Liver (tissue), 9 donors: ENCODE results near the gene DYSF. TPM values are rescaled to one million over a fixed set of nuclear protein-coding genes. Genes with fewer than 3 reads are reported as not detected.

Experiments used
- DNase-seq: peaks from one replicate; pipeline ENCODE4 v3.0.0-alpha.2; 2017; ENCODE audit warnings: low spot score
- H3K27ac ChIP-seq, 2 donors: one replicate each; pipeline ENCODE4 v1.7.0; 2013; ENCODE audit warnings: inconsistent platforms in 2 of 2, low read length in 2 of 2, control low read depth in 1 of 2, low read depth in 1 of 2, mild to moderate bottlenecking in 1 of 2
- H3K27me3 ChIP-seq, 4 donors: one replicate each; pipeline versions ENCODE4 v1.6.1 to v1.7.0; 2013; ENCODE audit warnings: low read length in 3 of 4, inconsistent platforms in 1 of 4, mild to moderate bottlenecking in 1 of 4, moderate library complexity in 1 of 4; ENCODE audit not compliant: control insufficient read depth in 4 of 4, insufficient read depth in 4 of 4
- H3K36me3 ChIP-seq, 4 donors: one replicate each; pipeline versions ENCODE4 v1.6.1 to v1.7.0; 2013; ENCODE audit warnings: low read length in 3 of 4, mild to moderate bottlenecking in 3 of 4, low read depth in 1 of 4, moderate library complexity in 1 of 4; ENCODE audit not compliant: control insufficient read depth in 4 of 4, insufficient read depth in 3 of 4
- H3K4me1 ChIP-seq, 4 donors: one replicate each; pipeline versions ENCODE4 v1.6.1 to v1.7.0; 2013; ENCODE audit warnings: low read length in 3 of 4, mild to moderate bottlenecking in 3 of 4, moderate library complexity in 1 of 4; ENCODE audit not compliant: control insufficient read depth in 4 of 4, insufficient read depth in 4 of 4
- H3K4me3 ChIP-seq, 3 donors: one replicate each; pipeline versions ENCODE4 v1.6.1 to v1.7.0; 2013; ENCODE audit warnings: low read length in 3 of 3, control low read depth in 1 of 3, low read depth in 1 of 3, mild to moderate bottlenecking in 1 of 3
- H3K9ac ChIP-seq, 2 donors: one replicate each; pipeline ENCODE4 v1.7.0; 2013; ENCODE audit warnings: low read length in 2 of 2, mild to moderate bottlenecking in 2 of 2, moderate library complexity in 2 of 2, control low read depth in 1 of 2, low read depth in 1 of 2
- H3K9me3 ChIP-seq, 4 donors: one replicate each; pipeline versions ENCODE4 v1.6.1 to v1.7.0; 2013; ENCODE audit warnings: low read length in 3 of 4; ENCODE audit not compliant: control insufficient read depth in 4 of 4
- ATF3 ChIP-seq: IDR thresholded peaks from 2 replicates; pipeline ENCODE4 v1.6.1; 2016; ENCODE audit warnings: antibody characterized with exemption
- CTCF ChIP-seq: fragments of 150-350 bp; IDR thresholded peaks from 2 replicates; pipeline ENCODE4 v1.5.1; 2017; ENCODE audit warnings: improper control_type of control experiment, low read depth, low read length; ENCODE audit not compliant: missing input control
- EGR1 ChIP-seq, 2 donors: IDR thresholded peaks; 2 replicates each; pipeline ENCODE4 v1.6.1; 2016 to 2018; ENCODE audit warnings: antibody characterized with exemption in 2 of 2, low read depth in 2 of 2
- FOXA1 ChIP-seq: IDR thresholded peaks from 2 replicates; pipeline ENCODE4 v1.6.1; 2016; ENCODE audit warnings: antibody characterized with exemption
- FOXA2 ChIP-seq: IDR thresholded peaks from 2 replicates; pipeline ENCODE4 v1.6.1; 2016; ENCODE audit warnings: antibody characterized with exemption
- GABPA ChIP-seq, 2 donors: IDR thresholded peaks in 1 of 2; conservative IDR thresholded peaks in 1 of 2; 2 replicates each; pipeline ENCODE4 v1.6.1; 2016; ENCODE audit warnings: antibody characterized with exemption in 2 of 2, mild to moderate bottlenecking in 1 of 2, moderate library complexity in 1 of 2
- HNF4A ChIP-seq, 2 donors: conservative IDR thresholded peaks; 2 replicates each; pipeline ENCODE4 v1.6.1; 2016; ENCODE audit warnings: antibody characterized with exemption in 2 of 2, mild to moderate bottlenecking in 2 of 2
- HNF4G ChIP-seq: IDR thresholded peaks from 2 replicates; pipeline ENCODE4 v1.6.1; 2016; ENCODE audit warnings: antibody characterized with exemption
- JUND ChIP-seq, 2 donors: IDR thresholded peaks; 2 replicates each; pipeline ENCODE4 v1.6.1; 2016; ENCODE audit warnings: antibody characterized with exemption in 2 of 2
- MAX ChIP-seq: IDR thresholded peaks from 2 replicates; pipeline ENCODE4 v1.6.1; 2016; ENCODE audit warnings: antibody characterized with exemption
- NR2F2 ChIP-seq: IDR thresholded peaks from 2 replicates; pipeline ENCODE4 v1.6.1; 2016; ENCODE audit warnings: antibody characterized with exemption
- RAD21 ChIP-seq, 2 donors: IDR thresholded peaks; 2 replicates each; pipeline ENCODE4 v1.6.1; 2016; ENCODE audit warnings: antibody characterized with exemption in 2 of 2, mild to moderate bottlenecking in 2 of 2
- REST ChIP-seq: IDR thresholded peaks from 2 replicates; pipeline ENCODE4 v1.6.1; 2016; ENCODE audit warnings: antibody characterized with exemption, mild to moderate bottlenecking
- RXRA ChIP-seq, 2 donors: IDR thresholded peaks; 2 replicates each; pipeline ENCODE4 v1.6.1; 2017 to 2018; ENCODE audit warnings: antibody characterized with exemption in 2 of 2, mild to moderate bottlenecking in 1 of 2
- SP1 ChIP-seq: IDR thresholded peaks from 2 replicates; pipeline ENCODE4 v1.6.1; 2018; ENCODE audit warnings: antibody characterized with exemption, mild to moderate bottlenecking
- TAF1 ChIP-seq: conservative IDR thresholded peaks from 2 replicates; pipeline ENCODE4 v1.6.1; 2016; ENCODE audit warnings: antibody characterized with exemption, mild to moderate bottlenecking
- YY1 ChIP-seq: IDR thresholded peaks from 2 replicates; pipeline ENCODE4 v1.6.1; 2016; ENCODE audit warnings: antibody characterized with exemption, mild to moderate bottlenecking
- ZBTB33 ChIP-seq: IDR thresholded peaks from 2 replicates; pipeline ENCODE4 v1.6.1; 2016; ENCODE audit warnings: antibody characterized with exemption
- WGBS: extraction: QIAGEN DNeasy Blood & Tissue Kit; methylation state at CpG from one replicate; pipeline ENCODE4 v1.1.7; 2013; 5-methylcytosine and 5-hydroxymethylcytosine counted together
- polyA plus RNA-seq, 2 donors: library from polyadenylated mRNA; stranded (reverse) in 1 of 2; unstranded in 1 of 2; fragments of 200-250 nt in 1 of 2; fragments of >200 nt in 1 of 2; fragmentation: Nextera tagmentation in 1 of 2; extraction: Ambion mirVana in 1 of 2; gene quantifications; one replicate each; pipeline versions ENCODE4 v1.2.1 to v1.2.3, GENCODE V29; 2013 to 2015
- total RNA-seq, 2 donors: library from RNA; depleted of rRNA; stranded (reverse); fragments of >200 nt; gene quantifications; one replicate each; pipeline ENCODE4 v1.2.3, GENCODE V29; 2014
- donor health status: healthy.
- donor health status: healthy.
- donor health status: healthy.
- donor health status: healthy.
- donor health status: healthy.

DYSF gene
- total and polyA plus RNA-seq, 4 donors = 8.5 to 20.8 (median 13.6) TPM

- TF ChIP-seq MAX (no peak), NR2F2 (peak; percentile 80), EGR1 (IDR thresholded peaks at IDR 0.05; ENCODE audit: low read depth in 2 of 2) (no peak), FOXA2 (no peak), SP1 (peak; percentile 95), YY1 (peak; percentile 67), JUND (IDR thresholded peaks at IDR 0.05) (peak in 1 of 2 donors; percentile 65), GABPA (IDR thresholded peaks at IDR 0.05 in 1 of 2, conservative IDR thresholded peaks at IDR 0.05 in 1 of 2) (no peak)
Observed at GRCh38 chr2:71555798-71556454, 102.6 kb downstream of the DYSF start (continued).

GRCh38 chr2:71556692-71557250 lies 103.4 kb downstream of the DYSF start:
- Histone ChIP-seq H3K36me3 (peaks cover 0 to 3% (median 0%) of the 10 kb centered on the region in 4 donors), H3K4me3 (no peak overlapping the region), H3K9ac (no peak overlapping the region), H3K9me3 (no peaks in the 10 kb centered on the region), H3K27ac (peak overlapping the region in 1 of 2 donors; percentile 78), H3K4me1 (peaks cover 6 to 35% (median 25%) of the 10 kb centered on the region in 4 donors), H3K27me3 (no peaks in the 10 kb centered on the region)
- WGBS = 76% methylated on average over 5 of the region's 5 CpGs
- no peak for DNase-seq
- TF ChIP-seq NR2F2 (no peak), JUND (IDR thresholded peaks at IDR 0.05) (no peak), GABPA (IDR thresholded peaks at IDR 0.05 in 1 of 2, conservative IDR thresholded peaks at IDR 0.05 in 1 of 2) (no peak), RXRA (IDR thresholded peaks at IDR 0.05) (no peak), CTCF (no peak), ATF3 (no peak), MAX (no peak), SP1 (no peak), YY1 (no peak), REST (no peak), HNF4G (no peak), FOXA1 (no peak), FOXA2 (no peak), RAD21 (IDR thresholded peaks at IDR 0.05) (no peak), ZBTB33 (no peak), HNF4A (conservative IDR thresholded peaks at IDR 0.05) (no peak), EGR1 (IDR thresholded peaks at IDR 0.05; ENCODE audit: low read depth in 2 of 2) (no peak), TAF1 (no peak)
